Astrocyte (in vitro differentiated cells and primary cell): ENCODE results near the gene ATG4D.

Experiments
- EZH2 ChIP-seq: IDR thresholded peaks from 2 replicates; pipeline ENCODE4 v1.6.1; 2012; ENCODE audit warnings: mild to moderate bottlenecking, low read length, inconsistent platforms; ENCODE audit not compliant: insufficient read depth
- TF ChIP-seq, protein P1 (sequence below): IDR thresholded peaks from 2 replicates; pipeline ENCODE4 v1.5.1; 2011; ENCODE audit warnings: low read depth, mild to moderate bottlenecking, inconsistent platforms, low read length, moderate library complexity; ENCODE audit not compliant: insufficient read depth

DNA sequence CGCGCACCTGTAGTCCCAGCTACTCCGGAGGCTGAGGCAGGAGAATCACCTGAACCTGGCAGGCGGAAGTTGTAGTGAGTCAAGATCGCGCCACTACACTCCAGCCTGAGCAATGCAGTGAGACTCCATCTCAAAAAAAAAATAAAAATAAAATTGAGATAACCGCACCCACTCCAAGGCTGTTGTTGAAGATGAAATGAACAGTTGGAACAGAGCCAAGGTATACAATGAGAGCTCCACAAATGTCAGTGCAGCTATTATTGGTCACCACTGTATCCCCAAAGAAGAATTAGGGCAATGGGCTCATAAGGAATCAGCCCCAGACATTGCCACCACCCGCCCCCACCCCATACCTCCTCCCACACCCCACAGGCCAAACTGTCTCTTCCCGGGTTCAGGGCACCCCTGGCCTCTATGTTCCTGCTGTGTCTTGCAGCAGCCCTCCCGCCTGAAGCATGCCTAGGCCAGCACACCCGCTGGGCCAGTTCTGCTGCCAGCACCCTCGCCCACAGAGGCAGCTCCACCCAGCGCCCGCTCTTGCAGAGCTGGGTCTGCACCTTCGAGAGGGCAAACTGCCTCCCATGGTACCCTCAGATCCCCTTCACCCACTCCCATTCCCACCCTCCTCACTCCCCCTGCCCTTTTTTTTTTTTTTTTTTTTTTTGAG lies 22.9 kb upstream of the ATG4D start:
- TF ChIP-seq, protein P1, sequence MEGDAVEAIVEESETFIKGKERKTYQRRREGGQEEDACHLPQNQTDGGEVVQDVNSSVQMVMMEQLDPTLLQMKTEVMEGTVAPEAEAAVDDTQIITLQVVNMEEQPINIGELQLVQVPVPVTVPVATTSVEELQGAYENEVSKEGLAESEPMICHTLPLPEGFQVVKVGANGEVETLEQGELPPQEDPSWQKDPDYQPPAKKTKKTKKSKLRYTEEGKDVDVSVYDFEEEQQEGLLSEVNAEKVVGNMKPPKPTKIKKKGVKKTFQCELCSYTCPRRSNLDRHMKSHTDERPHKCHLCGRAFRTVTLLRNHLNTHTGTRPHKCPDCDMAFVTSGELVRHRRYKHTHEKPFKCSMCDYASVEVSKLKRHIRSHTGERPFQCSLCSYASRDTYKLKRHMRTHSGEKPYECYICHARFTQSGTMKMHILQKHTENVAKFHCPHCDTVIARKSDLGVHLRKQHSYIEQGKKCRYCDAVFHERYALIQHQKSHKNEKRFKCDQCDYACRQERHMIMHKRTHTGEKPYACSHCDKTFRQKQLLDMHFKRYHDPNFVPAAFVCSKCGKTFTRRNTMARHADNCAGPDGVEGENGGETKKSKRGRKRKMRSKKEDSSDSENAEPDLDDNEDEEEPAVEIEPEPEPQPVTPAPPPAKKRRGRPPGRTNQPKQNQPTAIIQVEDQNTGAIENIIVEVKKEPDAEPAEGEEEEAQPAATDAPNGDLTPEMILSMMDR: no peak
- no peak for TF ChIP-seq EZH2
